RWPE2 (cell line): ENCODE measurements around the gene SESTD1.

Source experiments
- ATAC-seq: fragments of 200-7000 bp; cut with Tn5 transposase; 3 replicates; pipeline ENCODE4 v1.9.1; 2021; ENCODE audit warnings: low read depth
- DNase-seq: peaks from one replicate; pipeline ENCODE4 v3.0.0-alpha.2; 2020; ENCODE audit warnings: low spot score
- H3K27ac ChIP-seq: fragments of 450-650 bp; 2 replicates; pipeline ENCODE4 v1.5.1; 2017; ENCODE audit warnings: mild to moderate bottlenecking; ENCODE audit not compliant: poor library complexity, severe bottlenecking
- H3K27me3 ChIP-seq: fragments of 250-450 bp; sonication (Bioruptor Pico); 2 replicates; pipeline ENCODE4 v1.5.1; 2021; ENCODE audit warnings: mild to moderate bottlenecking, moderate library complexity; ENCODE audit not compliant: insufficient read depth, poor library complexity, severe bottlenecking
- H3K36me3 ChIP-seq: fragments of 250-450 bp; sonication (Bioruptor Pico); 2 replicates; pipeline ENCODE4 v1.5.1; 2020; ENCODE audit warnings: low read depth, mild to moderate bottlenecking, moderate library complexity
- H3K4me1 ChIP-seq: fragments of 250-450 bp; sonication (Bioruptor Pico); 2 replicates; pipeline ENCODE4 v1.5.1; 2021; ENCODE audit warnings: mild to moderate bottlenecking, moderate library complexity; ENCODE audit not compliant: insufficient read depth, poor library complexity, severe bottlenecking
- H3K4me3 ChIP-seq: fragments of 250-450 bp; sonication (Bioruptor Pico); 2 replicates; pipeline ENCODE4 v1.5.1; 2021; ENCODE audit warnings: mild to moderate bottlenecking, moderate library complexity; ENCODE audit not compliant: severe bottlenecking
- H3K9me3 ChIP-seq: fragments of 250-450 bp; sonication (Bioruptor Pico); 2 replicates; pipeline ENCODE4 v1.5.1; 2021; ENCODE audit warnings: mild to moderate bottlenecking, moderate library complexity; ENCODE audit not compliant: severe bottlenecking
- CTCF ChIP-seq: fragments of 450-650 bp; IDR thresholded peaks from one replicate; pipeline ENCODE4 v1.5.1; 2017; ENCODE audit warnings: mild to moderate bottlenecking, moderate library complexity; ENCODE audit not compliant: poor library complexity, severe bottlenecking

Gene SESTD1

GRCh38 chr2:179237209-179237946, 27.3 kb downstream of the SESTD1 start:
- Histone ChIP-seq H3K9me3 (no peaks in the 10 kb centered on the region), H3K27me3 (no peaks in the 10 kb centered on the region), H3K36me3 (no peaks in the 10 kb centered on the region), H3K4me3 (no peak overlapping the region), H3K27ac (no peak overlapping the region), H3K4me1 (peaks cover 27% of the 10 kb centered on the region)
- no peak for DNase-seq
- TF ChIP-seq CTCF = no peak
- ATAC-seq = no peak

DNA sequence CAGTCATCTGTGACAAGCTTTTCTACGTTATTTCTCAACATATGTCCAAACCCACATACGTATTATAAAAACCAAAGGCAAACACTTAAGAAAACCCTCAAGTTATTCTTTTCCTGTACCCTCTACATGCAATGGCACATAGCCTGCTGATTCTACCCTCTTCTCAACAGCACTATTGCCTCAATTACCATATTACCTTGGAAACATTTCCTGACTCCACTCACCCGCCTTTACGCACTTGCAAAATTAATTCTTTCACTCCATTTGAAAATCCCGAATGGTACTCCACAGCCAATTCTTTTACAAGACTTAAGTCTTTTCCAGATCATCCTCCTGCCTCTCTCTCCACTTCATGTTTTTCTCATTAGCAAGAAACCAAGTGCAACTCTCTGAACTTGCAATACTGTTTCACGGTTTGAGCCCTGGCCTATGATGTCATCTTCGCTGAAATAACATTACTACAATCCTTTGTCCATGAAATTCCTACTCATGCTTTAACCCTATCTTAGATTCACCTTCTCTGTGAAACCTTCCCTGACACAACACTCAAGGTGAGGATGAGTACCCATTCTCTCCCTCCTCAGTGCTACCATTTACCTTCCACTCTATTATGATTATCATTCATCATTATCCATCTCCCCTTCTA, 29.0 kb downstream of the SESTD1 start:
- Histone ChIP-seq H3K27ac (no peak overlapping the region), H3K36me3 (no peaks in the 10 kb centered on the region), H3K4me1 (peaks cover 27% of the 10 kb centered on the region), H3K27me3 (no peaks in the 10 kb centered on the region), H3K4me3 (no peak overlapping the region), H3K9me3 (no peaks in the 10 kb centered on the region)
- no peak for TF ChIP-seq CTCF
- no peak for ATAC-seq
- no peak for DNase-seq

GRCh38 chr2:179234658-179235240, 29.9 kb downstream of the SESTD1 start:
- Histone ChIP-seq H3K27me3 (no peaks in the 10 kb centered on the region), H3K4me1 (peaks cover 23% of the 10 kb centered on the region), H3K27ac (no peak overlapping the region), H3K36me3 (no peaks in the 10 kb centered on the region), H3K4me3 (no peak overlapping the region), H3K9me3 (no peaks in the 10 kb centered on the region)
- ATAC-seq (no peak), DNase-seq (no peak)
- no peak for TF ChIP-seq CTCF

DNA sequence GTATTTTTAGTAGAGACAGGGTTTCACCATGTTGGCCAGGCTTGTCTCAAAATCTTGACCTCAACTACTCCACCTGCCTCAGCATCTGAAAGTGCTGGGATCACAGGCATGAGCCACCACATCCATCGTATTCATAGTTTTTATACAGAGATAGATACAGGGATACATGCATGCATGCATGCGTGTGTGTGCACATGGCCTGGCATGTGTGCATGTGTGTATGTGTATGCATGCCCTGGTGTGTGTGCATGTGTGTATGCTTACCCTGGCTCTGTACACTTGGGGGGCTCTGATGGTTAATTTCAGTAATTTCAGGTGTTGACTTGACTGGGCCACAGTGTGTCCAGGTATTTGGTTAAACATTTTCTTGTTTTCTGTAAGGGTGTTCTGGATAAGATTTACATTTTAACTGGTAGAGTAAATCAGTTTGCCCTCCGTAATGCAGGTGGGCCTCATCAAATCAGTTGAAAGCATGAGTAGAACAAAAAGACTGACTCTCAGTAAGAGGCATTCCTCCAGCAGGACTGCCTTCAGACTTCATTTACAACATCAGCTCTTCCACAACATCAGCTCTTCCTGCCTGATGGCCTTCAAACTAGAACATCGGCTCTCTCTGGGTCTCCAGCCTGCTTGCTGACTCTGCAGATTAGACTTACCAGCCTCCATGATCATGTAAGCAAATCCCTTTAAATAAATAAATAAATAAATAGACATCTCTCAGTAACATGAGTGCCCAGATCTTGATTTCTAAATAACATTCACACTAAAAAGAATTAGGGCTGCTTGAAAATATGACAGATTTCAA, 30.8 kb downstream of the SESTD1 start:
- no peak for ATAC-seq
- no peaks in the 10 kb centered on the region for H3K9me3 ChIP-seq
- TF ChIP-seq CTCF = no peak
- H3K4me1 ChIP-seq = peaks cover 13% of the 10 kb centered on the region
- no peak overlapping the region for H3K27ac ChIP-seq
- DNase-seq = no peak
- H3K27me3 ChIP-seq = no peaks in the 10 kb centered on the region
- H3K36me3 ChIP-seq = no peaks in the 10 kb centered on the region
- H3K4me3 ChIP-seq = no peak overlapping the region
